GM18517 (cell line): Measurements from ENCODE around the gene ATP6AP1.
"Not testable (repeated sequence)": the region's sequence is repeated elsewhere in the genome, so short reads cannot be mapped to it uniquely, and the experiment has no call there.

Experiments
- ATAC-seq: cut with Tn5 transposase; IDR thresholded peaks from one replicate; pipeline ENCODE4 v1.9.1; 2021; ENCODE audit warnings: mild to moderate bottlenecking, moderate library complexity; ENCODE audit not compliant: unreplicated experiment

Gene ATP6AP1

DNA sequence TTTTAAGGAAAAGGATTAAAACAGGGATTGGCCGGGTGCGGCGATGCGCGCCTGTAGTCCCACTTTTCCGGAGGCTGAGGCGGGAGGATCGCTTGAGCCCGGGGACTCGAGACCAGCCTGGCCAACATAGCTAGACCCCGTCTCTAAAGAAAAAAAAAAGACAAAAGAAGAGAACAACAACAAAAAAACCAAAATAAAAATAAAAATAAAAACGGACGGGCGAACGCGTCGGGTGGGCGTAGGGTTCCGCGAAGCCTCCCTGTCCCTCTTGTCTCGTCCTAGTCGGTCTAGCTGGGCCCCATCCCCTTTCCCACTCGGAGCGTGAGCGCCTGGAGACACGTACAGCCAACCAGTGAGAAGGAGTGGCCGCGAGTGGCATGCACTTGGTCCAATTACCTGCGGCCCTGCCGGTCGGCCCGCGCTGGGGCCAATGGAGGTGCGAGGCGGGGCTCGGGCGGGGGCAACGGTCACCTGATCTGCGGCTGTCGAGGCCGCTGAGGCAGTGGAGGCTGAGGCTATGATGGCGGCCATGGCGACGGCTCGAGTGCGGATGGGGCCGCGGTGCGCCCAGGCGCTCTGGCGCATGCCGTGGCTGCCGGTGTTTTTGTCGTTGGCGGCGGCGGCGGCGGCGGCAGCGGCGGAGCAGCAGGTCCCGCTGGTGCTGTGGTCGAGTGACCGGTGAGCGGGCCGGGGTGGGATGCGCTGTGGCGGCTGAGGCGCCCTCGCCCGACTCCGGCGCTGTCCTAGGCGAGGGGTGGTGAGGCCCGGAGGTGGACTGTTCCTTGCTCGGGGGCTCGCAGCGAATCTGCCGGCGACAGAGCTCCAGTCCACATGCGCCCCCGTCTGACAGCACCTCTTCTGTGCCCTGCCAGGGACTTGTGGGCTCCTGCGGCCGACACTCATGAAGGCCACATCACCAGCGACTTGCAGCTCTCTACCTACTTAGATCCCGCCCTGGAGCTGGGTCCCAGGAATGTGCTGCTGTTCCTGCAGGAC lies at the start of gene ATP6AP1:
TSS of gene ATP6AP1 (plus strand) at position 502 of the 996 bp plus-strand sequence. CDS start at position 518, 16 bp downstream.
- peak; percentile 89 for ATAC-seq

GRCh38 chrX:154378799-154379568 lies 49.5 kb upstream of the ATP6AP1 start, which contains the start of gene EMD:
TSS of gene EMD (plus strand) at chrX:154379295. CDS start at chrX:154379485, 190 bp downstream.
- ATAC-seq = peak; percentile 84

- no peak for ATAC-seq
Observed at GRCh38 chrX:154379569-154379951, 48.9 kb upstream of the ATP6AP1 start.

- no peak for ATAC-seq
Observed at GRCh38 chrX:154380153-154380552, 48.3 kb upstream of the ATP6AP1 start.

- no peak for ATAC-seq
Observed at GRCh38 chrX:154380787-154381186, 47.7 kb upstream of the ATP6AP1 start.

GRCh38 chrX:154381271-154381670 lies 47.2 kb upstream of the ATP6AP1 start:
- no peak for ATAC-seq

- ATAC-seq = no peak
Observed at GRCh38 chrX:154382483-154383069, 45.9 kb upstream of the ATP6AP1 start.

GRCh38 chrX:154383359-154384283 lies 44.9 kb upstream of the ATP6AP1 start:
- no peak for ATAC-seq

GRCh38 chrX:154384284-154384892 lies 44.1 kb upstream of the ATP6AP1 start:
- no peak for ATAC-seq

GRCh38 chrX:154388094-154388493 lies 40.4 kb upstream of the ATP6AP1 start:
- not testable (repeated sequence) for ATAC-seq

DNA sequence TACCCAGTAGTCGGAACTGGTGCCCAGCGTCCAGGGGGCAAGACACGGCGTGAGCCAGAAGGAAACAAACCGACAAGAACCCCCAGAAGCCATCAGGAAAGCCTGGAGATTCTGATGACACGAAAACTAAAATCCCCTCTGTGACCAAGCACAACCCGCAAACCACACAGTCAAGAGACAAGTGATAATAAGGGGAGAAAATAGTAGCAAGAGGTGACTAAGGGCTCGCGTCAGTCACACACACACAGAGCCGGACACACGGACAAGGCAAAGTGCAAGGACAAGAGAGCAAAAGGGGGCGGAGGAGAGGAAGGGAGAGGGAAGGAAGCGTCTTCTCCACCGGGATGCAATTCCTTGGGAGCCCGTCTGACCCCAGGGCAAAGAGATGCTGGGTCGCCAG lies 39.8 kb upstream of the ATP6AP1 start:
- ATAC-seq = not testable (repeated sequence)

GRCh38 chrX:154389812-154390747 lies 38.4 kb upstream of the ATP6AP1 start:
- peak; percentile 64 for ATAC-seq

GRCh38 chrX:154396363-154396762 lies 32.1 kb upstream of the ATP6AP1 start:
- ATAC-seq = not testable (repeated sequence)

DNA sequence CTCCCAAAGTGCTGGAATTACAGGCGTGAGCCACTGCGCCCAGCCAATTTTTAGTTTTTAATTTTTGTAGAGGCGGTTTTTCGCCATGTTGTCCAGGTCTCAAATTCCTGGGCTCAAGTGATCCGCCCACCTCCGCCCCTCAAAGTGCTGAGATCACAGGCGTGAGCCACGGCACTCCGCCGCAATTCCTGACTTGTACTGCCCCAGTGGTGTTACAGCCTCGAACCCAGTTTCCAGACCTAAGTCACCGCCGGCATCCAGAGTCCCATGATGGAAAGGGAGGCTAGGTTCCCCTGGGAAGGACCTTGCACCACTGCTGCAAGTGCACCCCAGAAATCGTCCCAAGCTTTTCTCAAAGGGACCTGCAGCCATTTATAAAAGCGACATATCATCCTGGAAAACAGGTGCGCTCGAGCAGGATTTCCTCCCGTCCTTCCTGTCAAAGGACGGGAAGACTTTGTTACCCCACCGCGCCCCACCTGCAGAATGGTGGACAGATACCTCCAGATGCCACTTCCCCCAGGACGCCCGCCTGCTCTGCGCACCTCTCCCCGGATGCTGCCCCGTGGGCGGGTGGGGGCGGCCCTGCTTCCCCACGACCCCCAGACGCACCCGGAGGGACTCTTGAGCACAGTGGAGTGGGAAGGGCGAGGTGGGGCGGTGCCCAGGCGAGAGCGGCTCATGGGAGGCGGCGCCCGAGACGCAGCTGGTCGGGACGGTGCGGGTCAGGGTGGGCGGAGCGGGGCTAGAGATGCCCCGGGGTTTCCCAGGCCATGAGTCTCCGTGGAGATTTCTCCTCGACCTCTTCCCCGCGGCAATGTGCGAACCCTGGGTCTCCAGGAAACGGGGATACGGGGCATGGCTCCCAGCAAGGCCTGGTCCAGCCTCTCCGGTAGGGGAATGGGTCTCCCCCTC lies 31.2 kb upstream of the ATP6AP1 start:
- ATAC-seq = peak; percentile 33

GRCh38 chrX:154397888-154398667 lies 30.4 kb upstream of the ATP6AP1 start, which contains the start of gene RPL10:
TSS of gene RPL10 (plus strand) at chrX:154398377. CDS start at chrX:154398520, 143 bp downstream.
- peak; percentile 65 for ATAC-seq

GRCh38 chrX:154398668-154399526 lies 29.6 kb upstream of the ATP6AP1 start:
- ATAC-seq = peak; percentile 24
